ENCODE results near the gene PPP2R5D.

GRCh38 chr6:42961020-42961470, 23.3 kb upstream of the PPP2R5D start:
- no peak for TF ChIP-seq CEBPB (IDR thresholded peaks at IDR 0.05; ENCODE audit: low read depth, low read length)
- no peak for TF ChIP-seq MAZ (IDR thresholded peaks at IDR 0.05; ENCODE audit: borderline replicate concordance, low read depth, low read length)

All from IMR-90 (cell line).